NCI-H526 (cell line): ENCODE measurements around the gene GLDC.

ENCODE experiments used
- DNase-seq, 2 experiments: peaks; one replicate each; lab custom pipeline; 2025; lab: John Stamatoyannopoulos, UW

Gene GLDC

DNA sequence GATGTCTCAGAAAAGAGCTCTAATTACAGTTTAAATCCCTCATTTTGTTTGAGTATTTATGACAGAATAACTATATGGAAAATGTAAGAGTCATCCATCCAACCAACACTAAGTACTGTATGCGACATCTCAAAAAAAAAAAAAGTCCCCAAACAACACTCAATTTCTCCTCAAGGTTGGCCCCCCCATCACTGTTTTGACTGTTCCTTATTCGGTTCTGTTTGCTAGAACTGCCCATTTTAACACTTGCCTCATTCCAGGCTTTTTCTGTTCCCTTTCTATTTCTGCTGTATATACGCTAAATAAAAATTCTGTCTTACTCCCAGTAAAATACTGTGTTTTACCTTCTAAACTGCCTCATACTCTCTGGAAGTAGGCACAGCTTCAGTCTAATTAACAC, 25.2 kb downstream of the GLDC start:
- DNase-seq: no peak

DNA sequence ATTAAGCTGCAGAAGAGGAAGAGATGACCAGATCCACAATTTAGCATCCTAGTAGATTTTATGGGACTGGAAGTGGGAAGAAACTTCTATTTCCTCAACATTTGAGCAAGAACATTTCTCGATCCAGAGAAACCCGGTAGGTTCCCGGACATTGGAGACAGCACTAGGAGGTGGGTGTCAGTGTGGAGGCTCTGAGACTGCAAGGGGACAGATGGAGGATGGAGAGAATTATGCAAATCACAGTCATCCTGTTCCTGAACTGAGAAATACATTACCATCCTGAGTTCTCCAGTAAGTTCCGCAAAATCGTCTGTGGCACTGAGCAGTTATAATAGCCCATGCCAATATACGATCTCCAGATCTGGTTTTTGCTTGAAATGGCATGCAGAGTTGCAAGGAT, 25.6 kb downstream of the GLDC start:
- DNase-seq: no peak

DNA sequence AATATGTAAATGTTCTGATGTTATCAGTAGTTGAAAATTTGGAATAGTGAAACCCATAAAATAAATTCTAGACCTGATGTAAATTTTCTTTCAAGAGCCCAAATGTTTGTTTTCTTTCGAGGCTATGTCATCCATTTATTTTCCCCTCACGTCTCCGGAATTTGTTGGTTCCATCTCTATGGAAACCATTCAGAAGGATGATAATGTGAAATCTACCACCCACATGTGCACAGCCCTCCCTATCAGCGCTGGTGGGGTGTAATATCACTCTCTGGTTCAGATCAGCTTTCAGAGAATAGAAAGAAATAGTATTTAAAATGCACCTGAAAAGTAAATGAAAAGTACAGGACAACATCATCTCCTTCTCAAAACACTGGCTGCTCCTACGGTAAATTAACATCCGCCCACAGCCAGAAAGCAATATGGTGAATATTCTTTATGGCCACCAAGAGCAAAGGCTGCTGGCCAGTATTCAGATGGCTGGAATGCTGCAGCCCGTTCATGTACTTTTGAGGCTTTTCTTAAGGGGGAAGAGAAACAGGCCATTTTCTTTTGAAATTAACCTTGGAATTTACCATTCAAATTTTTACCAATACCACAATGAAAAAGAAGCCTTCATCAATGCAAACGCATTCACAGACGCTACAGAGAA, 28.5 kb downstream of the GLDC start:
- DNase-seq: no peak

DNA sequence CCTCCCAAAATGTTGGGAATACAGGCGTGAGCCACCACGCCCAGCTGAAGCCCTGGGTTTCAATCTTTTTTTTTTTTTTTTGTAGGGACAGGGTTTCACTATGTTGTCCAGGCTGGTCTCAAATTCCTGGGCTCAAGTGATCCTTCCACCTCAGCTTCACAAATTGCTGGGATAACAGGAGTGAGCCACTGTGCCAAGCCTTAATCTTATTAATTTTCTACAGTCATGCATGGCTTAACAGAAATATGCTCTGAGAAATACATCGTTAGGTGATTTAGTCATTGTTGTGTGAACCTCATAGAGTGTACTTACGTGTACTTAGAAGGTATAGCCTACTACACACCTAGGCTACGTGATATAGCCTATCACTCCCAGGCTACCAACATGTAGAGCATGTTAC, 31.0 kb downstream of the GLDC start:
- DNase-seq: no peak

DNA sequence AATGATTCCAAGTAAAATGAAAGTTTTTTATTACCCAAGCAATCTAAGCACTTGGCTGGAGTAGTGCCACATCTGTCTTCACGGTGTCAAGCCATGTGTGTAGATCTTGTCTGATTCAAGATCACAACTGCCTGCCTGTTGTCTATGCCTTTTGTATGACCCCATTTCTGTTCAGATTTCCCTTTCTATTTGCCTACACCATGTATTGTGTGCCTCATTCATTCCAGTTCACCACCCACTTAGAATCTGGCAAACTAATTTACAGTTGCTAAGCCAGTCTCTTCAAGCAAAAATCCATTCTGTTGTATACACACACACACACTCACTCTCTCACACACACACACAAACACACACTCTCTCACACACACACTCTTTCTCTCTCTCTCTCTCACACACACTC, 33.7 kb downstream of the GLDC start:
- no peak for DNase-seq

DNA sequence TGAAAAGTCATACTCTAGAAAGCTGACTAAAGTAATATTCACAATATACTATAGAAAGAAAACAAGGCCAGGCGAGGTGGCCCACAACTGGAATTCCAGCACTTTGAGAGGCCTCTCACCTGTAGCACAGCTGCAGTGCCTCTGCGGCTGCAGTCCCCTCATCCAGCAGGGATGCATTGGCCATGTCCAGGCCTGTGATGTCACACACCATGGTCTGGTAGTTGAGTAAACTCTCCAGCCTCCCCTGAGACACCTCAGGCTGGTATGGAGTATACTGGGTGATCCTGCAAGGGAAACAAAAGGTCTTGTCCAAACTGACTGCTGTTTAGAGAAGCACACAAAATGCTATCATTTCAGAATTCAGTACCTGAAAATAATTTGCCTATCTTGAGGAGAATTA, 35.5 kb downstream of the GLDC start:
- DNase-seq: no peak

DNA sequence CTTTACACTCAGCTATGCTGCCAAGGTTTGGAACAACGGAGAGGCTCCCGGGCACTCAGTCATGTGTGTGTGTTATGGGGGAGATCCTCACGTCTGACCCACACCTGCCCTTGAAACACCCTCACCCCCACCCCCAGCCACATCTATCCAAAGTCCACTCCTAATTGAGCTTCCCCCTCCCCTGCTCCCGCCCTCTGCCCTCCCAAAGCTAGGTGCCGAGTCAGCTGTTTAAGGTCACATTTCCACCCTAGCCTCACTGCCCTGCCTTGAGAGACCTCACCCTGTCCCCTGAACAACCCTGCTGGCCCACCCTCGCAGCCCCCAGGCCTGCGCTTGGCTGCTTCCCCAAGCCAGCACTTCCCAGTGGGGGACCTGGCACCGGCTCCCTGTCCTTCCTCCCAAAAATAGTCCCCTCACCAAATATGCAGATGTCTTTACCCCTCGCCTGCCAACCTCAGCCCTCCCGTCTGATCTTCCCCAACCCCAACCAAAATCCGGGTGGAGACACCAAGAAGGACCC, 36.0 kb downstream of the GLDC start:
- no peak for DNase-seq

DNA sequence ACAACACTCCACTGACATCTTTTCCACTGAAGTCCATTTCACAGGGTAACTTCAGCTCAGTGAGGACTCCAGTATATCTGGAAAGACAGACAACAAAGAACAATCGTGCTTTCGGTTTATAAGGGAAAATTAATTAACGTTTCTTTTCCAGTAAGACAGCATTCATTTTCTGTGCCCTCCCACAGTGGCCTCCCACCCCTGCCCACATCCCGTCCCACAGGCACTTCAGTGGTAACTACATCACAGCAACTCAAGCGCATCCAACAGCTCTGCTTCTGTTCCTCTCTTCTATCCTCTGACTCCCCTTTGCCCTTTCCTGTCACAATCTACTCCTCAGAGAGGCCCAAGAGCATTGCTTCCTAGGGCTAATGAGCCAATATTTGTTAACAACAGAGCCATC, 40.3 kb downstream of the GLDC start:
- DNase-seq: no peak

DNA sequence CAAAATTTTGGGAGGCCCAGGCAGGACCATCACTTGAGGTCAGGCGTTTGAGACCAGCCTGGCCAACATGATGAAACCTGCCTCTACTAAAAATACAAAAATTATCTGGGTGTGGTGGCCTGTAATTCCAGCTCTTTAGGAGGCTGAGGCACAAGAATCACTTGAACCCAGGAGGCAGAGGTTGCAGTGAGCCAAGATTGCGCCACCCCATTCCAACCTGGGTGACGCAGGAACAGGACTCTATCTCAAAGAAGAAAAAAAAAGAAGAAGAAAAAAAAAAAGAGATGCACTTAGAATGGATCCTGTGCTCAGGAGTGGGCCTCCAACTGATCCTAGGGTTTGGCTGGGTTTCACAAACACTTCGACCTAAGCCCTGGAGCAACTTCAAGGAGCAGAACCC, 45.1 kb downstream of the GLDC start:
- no peak for DNase-seq

DNA sequence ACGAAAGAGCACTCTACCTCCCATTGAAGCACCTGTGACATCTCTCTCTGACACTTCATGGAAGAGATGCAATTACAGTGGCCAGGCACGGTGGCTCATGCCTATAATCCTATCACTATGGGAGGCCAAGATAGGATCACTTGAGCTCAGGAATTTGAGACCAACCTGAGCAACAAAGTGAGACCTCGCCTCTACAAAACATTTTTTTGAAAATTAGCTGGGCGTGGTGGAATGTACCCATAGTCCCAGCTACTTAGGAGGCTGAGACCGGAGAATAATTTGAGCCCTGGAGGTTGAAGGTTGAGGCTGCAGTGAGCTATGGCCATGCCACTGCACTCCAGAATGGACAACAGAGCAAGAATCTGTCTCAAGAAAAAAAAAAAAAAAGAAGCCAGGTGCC, 45.5 kb downstream of the GLDC start:
- no peak for DNase-seq

DNA sequence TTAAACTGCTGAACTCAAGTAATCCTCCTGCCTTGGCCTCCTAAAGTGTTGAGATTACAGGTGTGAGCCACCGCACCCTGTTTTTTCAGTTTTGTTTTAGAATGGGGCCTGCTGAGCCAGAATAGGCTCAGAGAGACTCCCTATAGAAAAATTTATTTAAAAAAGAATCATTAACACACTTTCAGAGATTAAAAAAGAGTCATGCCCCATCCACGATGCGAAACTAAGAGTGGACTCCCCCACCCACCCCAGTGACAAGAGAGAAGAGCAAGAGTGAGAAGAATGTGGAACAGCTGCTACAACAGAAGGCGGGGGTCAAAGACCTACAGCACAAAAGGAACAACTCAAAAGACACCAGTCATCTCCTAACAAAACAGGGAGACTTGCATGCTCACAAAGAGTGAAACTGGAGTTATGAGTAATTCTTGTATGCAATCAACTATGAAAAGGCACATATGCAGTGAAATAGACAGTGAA, 47.2 kb downstream of the GLDC start:
- no peak for DNase-seq

DNA sequence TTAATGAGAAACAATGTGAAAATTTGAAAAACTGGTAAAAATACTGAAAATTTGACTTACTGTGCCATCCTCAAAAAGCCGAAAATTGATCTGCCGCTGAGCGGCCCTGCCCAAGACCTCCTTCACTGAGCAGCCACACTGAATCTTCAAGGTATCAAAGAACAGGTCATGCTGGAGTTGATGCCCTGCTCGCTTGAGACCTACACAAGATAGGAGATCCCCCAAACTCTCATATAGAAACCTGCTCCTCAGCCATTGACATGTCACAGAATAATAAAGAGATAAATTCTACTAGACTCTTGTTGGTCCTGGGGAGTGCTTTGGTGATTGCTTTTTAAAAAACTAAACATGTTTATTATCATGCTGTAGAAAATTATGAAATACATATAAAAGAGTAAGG, 52.7 kb downstream of the GLDC start:
- DNase-seq: no peak

DNA sequence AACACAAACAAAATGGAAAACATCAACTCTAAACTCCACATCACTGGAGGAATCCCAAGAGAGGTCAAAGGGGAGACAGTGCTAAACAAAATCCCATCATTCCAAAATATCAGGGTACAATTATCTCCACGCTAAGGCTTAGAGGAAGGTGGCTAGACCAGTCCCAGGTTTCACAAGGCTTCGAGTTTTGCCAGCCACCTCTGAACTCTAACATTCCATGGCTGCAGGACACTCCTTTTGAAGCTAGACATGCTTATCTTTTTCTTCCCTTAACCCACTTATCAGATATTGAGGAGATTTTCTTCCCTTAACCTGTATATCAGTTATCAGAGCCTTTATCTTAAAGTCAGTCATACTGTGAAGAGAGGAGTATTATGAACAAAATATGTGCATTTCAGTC, 53.3 kb downstream of the GLDC start:
- DNase-seq: no peak

DNA sequence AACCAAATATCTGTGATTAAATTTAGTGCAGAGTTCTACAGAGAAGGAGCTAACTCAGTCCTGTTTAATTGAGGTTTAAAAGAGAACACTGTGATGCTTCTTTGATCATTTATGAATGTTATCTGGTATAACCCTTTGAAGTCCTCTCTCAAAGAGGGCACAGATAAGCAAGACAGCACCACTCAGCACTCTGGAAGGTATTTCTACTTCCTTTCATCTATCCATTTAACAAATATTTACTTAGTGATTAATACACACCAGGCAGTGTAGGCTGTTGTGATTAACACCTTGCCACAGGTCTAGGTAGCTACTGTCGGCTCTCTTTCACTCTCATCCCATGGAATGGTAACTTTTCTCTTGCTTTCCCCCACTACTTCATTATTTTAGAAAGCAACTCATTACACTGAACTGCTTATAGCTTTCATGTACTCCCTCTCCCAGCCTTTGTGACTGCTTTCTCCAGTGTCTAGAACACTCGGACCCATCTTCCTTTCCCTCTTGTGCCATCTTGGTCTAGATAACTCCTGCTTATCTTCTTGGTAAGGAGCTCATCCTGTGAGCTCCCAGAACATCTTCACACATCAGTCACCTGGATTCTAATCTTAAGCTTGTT, 54.7 kb downstream of the GLDC start:
- no peak for DNase-seq

DNA sequence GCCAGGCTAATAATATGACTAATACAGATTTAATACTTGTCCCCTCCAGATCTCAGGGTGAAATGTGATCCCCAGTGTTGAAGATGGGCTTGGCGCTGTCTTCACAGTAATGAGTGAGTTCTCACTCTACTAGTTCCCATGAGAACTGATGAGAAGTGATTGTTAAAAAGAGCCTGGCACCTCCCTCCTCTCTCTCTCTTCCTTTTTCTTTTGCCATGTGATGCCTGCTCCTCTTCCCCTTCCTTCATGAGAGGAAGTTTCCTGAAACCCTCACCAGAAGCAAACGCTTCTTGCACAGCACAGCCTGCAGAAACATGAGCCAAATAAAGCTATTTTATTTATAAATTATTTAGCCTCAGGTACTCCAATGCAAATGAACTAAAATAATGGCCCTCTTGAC, 55.2 kb downstream of the GLDC start:
- DNase-seq: no peak

DNA sequence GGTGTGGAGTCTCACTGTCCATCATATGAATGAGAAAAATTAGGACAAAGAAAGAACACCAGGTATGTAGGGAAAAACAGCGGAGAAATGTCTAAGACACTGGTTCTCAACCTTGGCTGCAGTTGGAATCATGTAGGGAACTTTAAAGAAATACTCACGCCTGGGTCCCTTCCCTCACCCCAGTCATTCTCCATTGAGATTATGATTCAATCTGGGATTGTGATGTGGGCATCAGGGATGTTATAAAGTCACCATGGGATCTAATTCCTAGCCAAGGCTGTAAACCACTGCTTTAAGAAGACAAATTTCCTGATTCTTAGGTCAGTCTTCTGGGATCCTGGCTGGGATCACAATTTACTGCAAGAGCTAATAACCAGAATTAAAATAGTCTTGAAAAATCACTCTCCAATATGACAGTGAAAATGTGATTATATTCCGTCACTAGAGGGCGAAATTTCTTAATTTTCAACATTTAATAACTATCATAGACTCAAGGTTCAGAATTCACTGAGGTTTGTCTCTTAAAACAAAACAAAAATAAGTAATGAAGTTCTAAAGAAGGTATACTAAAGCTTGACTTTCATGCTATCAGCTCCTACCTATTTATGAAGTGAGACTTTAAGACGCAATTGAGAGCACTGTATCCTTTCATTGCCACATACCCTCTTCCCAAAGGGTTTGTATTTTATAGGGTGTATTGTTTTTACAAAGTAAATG, 60.5 kb downstream of the GLDC start:
- peak in 1 of 2 experiments; percentile 37 for DNase-seq

DNA sequence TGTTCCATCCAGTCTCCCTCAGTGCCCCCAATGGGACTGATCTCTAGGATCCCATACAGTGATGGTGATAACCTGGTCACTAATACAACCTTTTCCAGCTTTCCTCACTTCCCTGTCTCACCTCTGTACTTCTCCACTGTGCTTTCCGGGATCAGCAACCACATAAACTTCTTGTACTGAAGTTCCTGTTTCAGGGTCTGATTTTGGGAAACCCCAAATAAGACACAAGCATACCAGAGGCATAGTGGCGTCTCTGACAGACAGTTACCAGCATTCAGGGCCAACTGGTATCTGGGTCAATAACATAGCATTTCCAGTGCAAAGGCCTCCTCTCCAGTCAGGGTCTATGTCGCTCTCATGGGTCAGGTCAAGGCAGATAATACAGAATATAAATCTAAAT, 64.3 kb downstream of the GLDC start:
- DNase-seq: no peak

DNA sequence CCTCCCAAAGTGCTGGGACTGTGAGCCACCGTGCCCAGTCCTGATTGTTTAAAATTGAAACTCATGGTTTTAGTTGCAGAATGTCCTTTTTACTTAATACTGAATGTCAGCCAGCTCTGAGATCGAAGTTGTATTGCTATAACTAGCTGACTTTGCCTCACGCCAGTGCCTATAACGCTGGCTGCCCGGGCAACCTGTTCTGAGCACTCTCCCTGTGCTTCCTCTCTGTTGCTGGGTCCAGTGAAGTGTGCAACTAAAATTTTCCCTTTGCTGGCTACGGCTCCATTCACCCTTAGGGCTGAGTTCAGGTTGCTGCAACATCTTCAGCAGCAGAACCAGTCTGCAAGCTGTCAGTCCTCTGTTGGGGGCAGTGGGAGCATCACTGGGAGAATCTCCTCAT, 65.9 kb downstream of the GLDC start:
- no peak for DNase-seq

DNA sequence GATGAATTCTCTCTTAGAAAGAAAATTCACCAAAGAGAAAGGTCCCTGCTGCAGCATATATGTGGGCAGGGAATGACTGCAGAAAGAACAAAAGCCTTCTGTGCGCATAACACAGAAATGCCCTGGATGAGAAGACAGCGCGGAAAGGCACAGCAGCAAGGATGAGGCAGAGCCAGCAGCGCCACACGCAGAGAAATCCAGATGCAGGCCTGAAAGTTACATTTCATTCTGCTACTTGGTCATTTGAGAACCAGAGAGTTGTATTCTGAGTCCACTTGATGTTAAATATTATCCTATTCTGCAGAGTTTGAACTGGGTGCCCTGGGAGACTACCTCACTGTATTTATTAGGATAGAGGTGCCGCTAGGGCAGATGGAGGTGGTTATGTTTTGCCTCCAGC, 68.5 kb downstream of the GLDC start:
- no peak for DNase-seq

DNA sequence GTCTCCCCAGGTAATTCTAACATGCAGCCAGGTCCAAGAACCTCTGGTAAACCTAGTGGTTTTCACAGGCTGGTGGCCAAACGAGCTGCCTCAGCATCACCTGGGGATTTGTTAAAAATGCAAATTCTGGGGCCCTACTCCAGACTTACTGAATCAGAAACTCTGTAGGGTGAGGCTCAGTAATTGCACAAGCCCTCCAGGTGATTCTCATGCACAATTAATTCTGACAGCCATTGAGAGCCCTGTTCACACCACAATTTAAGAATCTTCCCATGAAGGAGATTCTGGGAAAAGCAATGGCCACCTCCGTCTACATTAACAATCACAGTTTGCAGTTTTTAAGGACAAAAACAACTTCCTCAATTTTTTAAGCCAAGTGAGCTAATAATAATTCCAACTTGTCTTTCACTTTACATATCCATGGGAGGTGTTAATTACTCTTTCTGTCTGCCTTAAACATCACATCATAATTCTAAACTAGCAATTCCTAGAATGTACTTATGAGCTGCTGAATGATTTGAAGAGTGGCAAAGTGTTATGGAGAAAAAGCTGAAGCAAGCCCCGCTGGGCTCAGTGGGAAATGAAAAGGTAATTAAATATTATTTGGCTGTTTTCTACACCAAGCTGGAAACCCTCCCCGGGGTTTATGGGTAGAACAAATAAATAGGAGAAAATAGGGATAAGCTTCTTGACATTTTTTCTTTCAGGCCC, 70.0 kb downstream of the GLDC start:
- peak; percentile 45 to 82 for DNase-seq

DNA sequence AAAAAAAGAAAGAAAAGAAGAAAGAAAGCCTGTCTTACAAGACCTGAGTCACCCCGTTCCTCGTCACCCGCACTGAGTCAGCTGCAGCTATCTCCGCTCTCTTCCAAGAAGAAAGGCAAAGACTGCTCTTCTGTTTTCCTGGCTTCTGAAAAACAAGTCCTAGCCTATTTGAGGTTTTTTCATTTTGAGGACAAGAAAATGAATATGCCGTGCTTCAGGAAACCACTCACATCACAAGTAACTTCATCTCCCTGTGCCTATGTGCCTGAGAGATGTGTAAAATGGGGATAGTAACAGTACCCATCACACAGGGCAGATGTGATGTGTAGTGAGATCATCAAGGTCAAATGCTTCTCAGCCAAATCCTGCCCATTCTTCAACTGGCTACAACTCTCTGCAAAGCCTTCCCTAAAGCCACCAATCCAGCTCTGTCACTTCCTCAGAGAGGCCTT, 78.4 kb downstream of the GLDC start:
- no peak for DNase-seq

DNA sequence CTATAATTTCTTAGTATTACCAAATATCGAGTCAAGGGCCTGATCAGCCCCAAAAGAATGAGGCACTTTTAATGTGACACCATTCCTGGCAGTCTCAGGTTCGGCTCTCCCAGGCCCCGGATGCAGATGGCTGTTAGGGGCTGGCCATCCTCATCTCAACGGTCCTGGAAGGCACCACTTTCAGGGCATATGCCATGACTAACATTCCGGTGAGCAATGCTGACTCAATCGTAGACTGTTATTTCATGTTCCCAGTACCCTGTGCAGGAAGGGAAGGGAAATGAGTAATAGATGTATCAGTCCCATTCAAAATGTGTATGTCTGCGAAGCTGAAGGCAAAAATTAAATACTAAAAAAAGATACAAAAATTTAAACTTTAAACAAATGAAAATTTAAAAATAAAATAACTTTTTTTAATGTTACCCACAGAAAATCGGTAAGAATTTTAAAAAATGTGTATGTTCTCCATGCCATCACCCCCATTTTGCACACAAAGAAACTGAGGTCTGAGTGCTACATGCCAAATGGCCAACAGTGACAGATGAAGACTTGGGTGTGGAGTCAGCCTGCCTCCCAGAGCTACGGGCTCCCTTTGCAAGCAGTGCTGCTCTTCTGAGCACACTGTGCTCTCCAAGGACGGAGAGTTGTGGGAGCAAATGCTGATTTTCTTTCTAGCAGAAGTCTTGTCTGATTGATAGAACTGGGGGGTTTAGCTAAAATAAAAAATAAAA, 79.0 kb downstream of the GLDC start:
- no peak for DNase-seq
